CMK (cell line): ENCODE data around the gene CNOT6L.
"Not testable (repeated sequence)": the region's sequence is repeated elsewhere in the genome, so short reads cannot be mapped to it uniquely, and the experiment has no call there.

Experiments
- DNase-seq: peaks from one replicate; pipeline ENCODE4 v3.0.0-alpha.2; 2010; ENCODE audit warnings: low read depth

Gene CNOT6L

DNA sequence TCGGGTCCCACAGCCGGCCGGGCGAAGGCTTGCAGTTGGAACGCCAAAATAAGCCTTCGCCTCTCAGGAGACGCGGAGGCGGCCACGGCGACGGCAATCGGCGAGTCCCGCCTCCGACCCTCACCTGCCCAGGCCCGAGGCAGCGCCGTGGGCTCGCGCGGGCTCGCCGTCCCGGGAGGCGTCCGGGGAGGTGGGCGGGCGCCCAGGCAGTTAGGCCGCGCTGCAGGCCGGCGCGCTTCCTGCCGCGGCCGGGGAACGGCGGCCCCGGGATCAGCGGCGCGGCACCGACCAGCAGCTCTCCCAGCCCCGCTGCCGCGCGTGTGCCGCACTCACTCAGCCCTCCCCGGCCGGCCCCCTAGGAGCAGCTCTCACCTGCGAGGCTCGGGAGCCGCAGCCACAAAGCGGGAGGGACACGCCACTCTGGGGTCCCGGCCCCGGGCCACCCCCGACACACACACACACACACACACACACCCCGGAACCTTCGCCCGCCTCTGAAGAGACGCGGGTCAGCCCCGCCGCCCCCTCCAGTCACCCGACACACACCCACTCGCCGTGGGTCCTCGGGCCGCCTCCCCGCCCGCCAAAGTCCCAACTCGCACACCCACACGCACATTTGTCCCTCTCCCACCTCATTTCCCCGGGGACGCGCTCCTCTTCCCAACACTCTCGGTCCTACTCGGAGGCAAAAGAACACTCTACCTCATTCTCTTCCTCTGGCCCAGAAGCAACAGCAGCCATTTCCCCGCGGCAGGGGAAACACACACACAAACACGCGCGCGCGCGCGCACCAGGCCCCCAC lies at the start of gene CNOT6L:
CNOT6L (minus strand) TSS at position 767 of the 802 bp plus-strand sequence; CDS start at position 707, 60 bp downstream.
- DNase-seq: no peak

DNA sequence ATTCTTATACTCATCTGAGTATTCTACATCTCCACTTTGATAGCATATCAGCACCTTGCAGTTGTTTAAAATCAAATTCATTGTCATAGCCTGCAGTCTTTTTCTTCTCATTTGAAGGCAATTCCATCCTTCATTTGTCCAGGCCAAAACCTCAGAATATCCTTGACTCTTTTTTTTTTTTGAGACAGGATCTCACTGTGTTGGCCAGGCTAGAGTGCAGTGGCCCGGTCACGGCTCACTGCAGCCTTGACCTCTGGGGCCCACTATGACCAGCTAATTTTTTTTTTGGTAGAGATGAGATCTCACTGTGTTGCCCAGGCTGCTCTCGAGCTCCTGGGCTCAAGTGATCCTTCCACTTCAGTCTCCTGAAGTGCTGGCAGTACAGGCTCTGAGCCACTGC lies 46.1 kb upstream of the CNOT6L start:
- no peak for DNase-seq

DNA sequence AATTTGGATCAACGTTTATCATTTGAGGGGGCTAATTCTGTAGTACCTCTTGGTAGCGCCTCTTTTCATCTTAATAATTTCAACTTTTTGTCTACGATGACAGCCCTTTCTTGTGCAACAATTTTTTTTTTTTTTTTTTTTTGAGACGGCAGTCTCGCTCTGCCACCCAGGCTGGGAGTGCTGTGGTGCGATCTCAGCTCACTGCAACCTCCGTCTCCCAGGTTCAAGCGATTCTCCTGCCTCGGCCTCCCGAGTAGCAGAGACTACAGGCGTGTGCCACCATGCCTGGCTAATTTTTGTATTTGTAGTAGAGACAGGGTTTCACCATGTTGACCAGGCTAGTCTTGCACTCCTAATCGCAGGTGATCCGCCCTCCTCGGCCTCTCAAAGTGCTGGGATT lies 44.2 kb upstream of the CNOT6L start:
- DNase-seq: not testable (repeated sequence)

DNA sequence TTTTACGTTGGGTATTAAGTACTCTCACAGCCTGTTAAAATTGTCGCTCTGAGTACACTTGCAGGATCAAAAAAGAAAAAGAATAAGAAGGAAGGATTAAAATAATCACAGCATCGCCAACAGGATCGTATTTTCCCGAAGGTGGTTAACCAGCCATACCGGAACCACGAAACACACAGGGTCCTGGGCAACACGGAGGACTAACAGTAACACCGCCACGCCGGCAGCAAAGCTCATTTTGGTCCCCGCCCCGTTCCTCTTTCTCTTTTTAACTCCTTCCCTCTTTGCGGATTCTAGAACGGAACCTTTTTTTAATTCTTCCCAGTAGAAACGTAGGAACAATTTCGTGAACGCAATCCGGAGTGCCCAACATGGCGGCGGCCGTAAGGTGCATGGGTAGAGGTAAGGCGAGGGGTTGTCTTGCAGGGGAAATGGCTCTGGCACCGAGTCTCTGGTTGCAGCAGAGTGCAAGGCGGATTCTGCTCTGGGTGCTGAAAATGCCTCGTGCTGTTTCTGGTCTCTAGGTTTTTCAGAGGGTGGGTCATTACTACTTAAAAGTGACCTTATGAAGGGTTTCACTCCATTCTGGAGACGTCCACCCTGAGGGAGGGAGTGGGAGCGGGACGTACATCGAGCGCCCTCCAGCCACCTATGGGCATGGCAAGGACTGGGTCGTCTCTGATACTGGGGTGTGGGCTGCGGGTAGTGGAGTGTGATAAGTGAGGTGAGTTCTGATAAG lies 43.5 kb upstream of the CNOT6L start, which contains the start of gene MRPL1:
MRPL1 (plus strand) TSS at position 353 of the 739 bp plus-strand sequence; CDS start at position 372, 19 bp downstream.
- peak; percentile 75 for DNase-seq

DNA sequence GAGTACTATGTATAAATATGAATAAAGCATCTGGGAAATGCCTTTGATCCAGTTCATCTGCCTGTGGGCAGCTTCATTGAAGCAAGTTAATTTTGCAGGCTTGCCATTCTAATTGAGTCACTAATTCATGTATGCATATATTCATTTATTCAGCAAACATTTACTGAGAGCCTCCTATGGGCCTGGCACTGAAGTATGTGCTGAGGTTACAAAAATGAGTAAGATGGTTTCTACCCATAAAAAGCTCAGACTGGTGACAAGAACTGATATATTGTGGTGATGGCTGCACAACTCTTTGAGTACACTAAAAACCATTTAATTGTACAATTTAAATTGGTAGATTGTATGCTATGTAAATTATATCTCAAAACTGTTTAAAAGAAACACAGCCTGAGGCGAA lies 42.3 kb upstream of the CNOT6L start:
- DNase-seq: no peak

DNA sequence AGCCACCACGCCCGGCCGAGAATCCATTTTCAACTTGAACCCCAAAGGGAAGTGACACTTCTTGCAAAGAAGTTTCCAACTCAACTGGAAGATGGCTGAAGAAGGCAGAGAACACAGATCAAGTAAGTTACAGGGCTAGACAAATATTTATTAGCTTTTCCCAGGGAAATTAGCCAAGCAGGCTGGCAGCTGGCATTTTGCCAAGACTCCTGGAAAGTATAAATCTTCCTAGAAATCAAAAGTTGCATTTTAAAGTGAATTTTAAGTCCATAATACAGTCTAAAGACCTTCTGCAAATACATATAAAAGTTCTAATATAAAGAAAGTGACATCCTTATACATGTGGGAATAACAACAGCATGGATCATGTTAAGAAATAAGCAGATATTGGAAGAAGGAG lies 40.1 kb upstream of the CNOT6L start:
- DNase-seq: no peak

DNA sequence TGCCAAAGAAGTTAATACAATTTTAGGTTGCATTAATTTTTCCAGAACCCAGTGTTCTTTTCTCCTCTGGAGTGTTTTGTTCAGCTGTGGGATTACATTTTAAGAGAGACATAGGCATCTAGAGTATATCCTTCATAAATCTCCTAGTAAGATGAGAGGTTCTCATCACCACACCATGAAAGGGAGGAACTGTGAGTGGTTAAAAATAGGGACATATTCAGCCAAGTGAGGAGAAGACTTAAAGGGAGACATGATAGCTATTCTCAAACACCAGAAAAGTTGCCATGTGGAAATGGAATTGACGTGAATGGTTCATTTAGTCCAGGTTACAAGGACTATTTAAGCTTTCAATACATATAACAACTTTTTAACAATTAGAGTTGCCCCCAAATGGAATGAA lies 37.0 kb upstream of the CNOT6L start:
- DNase-seq: no peak

DNA sequence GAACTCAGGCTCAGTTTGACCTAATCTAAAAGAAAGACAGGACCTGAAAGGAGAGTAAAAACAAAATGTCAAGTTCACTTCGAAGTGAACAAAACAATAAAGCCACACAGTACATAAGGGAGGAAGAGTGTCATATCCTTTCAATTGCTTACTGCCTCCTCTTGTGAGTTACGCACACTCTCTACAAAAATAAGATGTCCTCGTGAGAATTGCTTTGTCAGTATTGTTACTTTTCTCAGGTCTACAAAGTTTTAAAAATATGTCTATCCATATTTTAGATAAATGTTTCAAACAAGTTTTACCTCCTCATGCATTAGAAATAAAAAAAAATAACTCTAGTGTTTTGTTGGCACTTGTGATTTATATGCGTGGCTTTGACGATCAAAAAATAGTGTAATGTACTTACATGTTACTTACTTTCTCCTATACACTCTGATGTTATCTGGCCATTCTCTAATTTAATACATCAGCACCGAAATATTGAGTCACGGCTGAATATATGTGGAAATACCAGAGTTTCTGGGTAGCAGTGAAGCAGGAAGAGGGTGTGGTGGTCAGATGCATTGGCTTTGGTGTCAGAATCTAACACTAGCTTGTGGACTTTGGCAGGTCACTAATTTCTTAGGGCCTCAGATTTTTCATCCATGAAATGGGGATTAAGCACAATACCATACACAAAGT lies 35.4 kb upstream of the CNOT6L start:
- DNase-seq: no peak

DNA sequence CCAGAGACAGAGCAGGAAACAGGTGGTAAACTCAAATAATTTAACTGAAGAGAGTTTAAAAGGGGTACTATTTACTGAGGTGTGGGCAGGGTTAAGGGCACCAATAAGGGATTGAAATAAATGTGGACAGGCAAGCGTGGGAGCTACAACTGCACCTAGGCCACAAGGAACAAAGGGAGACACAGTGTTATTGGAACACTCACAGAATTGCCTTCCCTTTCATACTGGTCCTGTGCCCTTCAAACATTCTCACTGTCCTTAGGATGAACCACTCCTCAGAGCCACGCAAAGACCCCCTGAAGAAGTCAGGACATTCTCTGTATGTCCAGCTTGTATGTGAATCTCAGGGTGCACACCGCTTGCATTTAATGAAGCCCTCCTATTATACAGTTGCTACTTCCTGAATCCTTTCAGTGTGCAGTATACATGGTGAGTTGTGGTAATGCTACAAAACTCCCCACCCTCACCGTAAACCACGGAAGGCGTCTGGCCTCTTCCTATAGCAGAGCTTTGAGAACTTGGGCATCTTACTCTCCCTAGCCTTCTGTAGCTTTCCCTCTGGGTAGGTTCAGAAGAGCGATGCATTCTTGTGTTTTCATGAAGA lies 33.8 kb upstream of the CNOT6L start:
- DNase-seq: peak; percentile 43

DNA sequence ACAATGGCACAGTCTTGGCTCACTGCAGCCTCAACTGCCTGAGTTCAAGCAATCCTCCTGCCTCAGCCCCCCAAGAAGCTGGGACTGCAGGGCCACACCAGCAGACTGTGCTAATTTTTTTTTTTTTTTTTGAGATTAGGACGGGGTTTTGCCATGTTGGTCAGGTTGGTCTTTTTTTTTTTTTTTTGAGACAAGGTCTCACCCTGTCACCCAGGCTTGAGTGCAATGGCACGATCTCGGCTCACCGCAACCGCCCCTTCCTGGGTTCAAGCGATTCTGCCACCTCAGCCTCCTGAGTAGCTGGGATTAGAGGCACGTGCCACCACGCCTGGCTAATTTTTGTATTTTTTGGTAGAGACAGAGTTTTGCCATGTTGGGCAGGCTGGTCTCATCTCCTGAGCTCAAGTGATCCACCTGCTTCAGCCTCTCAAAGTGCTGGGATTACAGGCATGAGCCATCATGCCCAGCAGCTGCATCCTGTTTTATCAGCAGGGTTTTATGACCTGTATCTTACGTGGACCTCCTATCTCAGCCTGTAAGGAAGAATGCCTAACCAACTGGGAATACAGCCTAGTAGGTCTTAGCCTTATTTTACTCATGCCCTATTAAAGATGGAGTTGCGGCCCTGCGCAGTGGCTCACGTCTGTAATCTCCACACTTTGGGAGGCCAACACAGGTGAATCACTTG lies 30.3 kb upstream of the CNOT6L start:
- DNase-seq: no peak

DNA sequence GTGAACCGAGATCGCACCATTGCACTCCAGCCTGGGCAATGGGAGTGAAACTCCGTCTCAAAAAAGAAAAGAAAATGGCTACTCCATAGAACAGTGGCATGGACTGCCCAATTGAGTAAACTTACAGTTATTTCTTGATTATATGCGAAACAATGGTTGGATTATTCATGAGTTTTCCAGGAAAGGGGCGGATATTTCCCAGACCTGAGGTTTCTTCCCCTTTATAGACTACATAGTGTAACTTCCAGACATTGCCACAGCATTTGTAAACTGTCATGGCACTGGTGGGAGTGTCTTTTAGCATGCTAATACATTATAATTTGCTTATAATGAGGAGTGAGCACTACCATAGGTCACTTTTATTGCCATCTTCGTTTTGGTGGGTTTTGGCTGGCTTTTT lies 29.3 kb upstream of the CNOT6L start:
- no peak for DNase-seq

DNA sequence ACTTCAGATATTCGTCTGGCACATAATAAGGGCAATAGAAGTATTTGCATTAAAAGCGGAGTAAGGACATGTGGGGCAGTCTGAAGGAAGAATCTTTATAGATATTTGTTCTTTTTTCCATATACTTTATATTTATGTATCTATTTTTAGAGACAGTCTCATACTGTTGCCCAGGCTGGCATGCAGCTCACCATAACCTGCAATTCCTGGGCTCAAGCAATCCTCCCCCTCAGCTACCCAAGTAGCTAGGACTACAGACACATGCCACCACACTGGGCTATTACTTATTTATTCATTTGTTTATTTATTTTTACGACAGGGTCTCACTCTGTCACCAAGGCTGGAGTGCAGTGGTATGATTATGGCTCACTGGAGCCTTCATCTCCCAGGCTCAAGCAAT lies 26.8 kb upstream of the CNOT6L start:
- no peak for DNase-seq

DNA sequence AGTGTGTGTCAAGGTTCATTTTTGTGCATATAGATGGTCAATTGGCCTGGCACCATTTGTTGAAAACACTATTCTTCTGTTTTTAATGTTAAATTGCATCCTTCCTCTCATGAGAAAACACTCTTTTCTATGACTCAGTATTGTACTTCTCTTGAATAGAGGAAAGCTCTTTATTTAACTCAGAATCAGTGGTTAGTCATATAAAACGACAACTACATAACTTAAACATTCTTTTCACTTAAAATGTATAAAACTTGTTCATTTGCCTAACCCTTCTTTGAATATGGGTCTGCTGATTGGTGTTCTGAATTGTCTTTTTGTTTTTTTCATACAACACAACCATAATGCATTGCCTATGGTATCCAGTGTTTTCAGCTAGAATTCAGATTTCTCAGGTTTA lies 26.2 kb upstream of the CNOT6L start:
- no peak for DNase-seq

DNA sequence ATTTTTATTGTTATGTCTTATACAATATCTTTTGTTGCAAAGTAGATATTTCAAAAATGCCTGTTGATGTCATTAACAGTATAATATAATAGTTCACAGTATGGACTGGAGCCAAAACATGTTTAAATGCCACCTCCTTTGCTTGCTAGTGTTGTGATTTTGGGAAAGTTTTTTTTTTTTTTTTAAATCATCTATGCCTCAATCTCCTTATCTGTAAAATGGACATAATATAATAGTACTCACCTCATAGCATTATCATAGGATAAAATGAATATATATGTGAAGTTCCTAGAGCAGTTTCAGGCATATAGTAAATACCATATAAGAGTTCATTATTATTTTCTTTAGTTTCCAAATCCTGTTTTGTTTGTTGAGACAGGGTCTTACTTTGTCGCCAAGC lies 25.2 kb upstream of the CNOT6L start:
- no peak for DNase-seq

DNA sequence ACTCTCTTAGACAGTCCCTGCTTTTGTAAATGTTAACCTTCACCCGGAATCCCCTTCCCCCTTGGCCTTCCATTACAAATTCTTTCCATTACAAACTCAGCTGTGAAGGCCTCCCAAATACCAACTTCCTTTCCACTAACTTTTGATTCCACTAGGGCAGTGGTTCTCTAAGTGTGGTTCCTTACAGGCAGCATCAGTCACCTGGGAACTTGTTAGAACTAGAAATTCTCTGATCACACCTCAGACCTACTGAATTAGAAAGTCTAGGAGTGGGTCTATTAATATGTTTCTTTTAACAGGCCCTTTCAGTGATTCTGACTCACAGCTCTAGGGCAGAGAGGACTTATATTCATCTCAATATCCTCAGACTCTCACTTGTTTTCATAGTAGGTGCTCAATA lies 24.5 kb upstream of the CNOT6L start:
- DNase-seq: no peak

DNA sequence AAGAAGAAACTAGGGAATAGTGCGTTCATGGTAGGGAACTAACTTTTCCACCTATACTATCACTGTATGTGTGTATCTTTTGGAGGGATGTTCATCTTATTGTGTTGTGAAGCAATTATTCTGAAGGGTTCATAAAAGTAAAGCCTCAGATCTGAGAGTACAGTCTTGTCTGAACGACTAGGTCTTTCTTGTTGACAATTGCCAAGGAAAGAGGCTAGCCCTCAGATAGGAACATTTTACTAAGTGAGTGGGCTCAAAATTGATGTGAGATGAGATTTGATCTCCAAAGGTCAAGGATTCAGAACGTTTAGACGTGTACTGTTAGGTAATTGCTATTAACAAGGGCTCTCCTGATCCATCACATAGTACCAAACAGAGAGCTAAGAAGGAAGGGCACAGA lies 15.2 kb upstream of the CNOT6L start:
- no peak for DNase-seq

DNA sequence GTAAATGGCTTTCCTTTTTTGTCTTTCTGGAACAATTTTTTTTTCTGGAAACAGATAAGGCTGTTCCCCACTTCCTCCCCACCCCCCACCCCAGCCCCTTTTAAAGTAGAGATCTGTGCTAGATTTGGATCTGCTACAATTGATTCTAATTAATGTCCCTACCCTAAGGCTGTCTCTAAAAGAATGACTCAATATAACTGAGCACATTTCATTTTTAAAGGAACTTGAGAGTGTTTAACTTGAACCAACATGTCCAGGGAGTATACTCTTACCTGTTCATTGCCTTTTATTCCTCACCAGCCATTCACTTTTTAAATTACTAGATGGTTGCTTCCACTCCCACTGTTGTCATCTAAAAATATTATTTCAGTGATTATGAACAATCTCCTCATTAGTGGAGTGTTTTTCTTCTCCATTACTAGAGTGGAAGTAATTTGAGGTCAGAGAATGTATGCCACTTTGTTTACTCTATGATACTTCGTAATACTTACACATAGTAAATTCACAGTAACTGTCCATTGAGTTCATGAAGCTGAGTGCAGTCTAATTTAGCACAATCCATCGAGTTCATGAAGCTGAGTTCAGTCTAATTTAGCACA lies 14.1 kb upstream of the CNOT6L start:
- no peak for DNase-seq

DNA sequence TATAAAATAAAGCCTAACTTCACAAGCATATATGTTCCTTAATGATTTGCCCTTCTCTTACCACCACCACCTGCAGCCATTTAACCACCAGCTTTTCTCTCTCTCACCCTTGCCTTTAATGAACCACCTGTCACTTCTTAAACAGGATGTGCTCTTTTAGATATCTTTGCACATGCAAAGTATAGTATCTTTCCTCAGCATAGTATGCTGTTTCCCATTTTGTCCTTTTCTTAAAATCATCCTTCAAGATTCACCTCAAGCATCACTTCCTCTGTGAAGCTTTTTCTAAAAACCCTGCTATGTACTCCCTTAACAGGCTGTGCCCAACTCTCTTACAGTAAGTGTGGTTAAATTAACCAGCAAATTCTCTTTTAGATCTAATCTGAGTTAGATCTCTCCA lies 8.2 kb upstream of the CNOT6L start:
- no peak for DNase-seq

DNA sequence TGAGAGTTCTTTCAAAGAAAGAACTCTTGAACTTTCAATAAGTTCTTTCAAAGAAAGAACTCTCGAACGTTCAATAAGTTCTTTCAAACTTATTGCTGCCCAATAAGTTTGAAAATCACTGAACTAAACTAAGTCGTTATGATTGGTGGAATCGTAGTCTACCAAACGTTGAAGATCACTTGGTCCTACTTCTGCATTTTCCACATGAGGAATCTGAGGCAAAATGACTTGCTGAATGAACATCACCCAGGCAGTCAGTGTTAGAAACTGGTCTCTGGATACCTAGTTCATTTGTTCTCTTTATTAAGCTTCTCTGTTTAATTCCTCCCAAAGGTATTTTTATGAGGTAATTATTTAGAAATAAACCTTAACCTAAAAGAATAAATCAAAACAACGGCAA lies 7.1 kb upstream of the CNOT6L start:
- no peak for DNase-seq

DNA sequence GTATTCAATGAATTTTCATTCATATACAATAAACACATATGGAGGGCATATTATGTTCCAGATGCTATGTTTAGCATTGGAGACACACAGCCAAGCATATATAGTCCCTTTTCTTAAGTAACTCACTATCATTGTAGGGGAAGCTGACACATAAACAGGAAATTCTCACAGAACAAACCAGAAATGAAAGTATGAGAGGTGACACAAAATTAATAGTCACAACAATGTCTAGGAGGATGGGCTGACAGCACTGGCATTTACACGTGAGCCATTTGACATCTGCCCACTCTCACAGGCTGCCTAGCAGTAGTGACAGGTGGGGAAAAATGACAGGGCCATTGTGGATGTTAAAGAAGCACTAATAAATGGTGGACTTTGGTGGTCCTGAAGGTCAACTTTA lies 2.6 kb upstream of the CNOT6L start:
- no peak for DNase-seq
